RPMI8226 (cell line): ENCODE data around the gene ASTN2.
A peak's percentile ranks its signal among the peaks of the same experiment; 100 is the strongest.

ENCODE experiments used
- DNase-seq: peaks from one replicate; pipeline ENCODE4 v3.0.0-alpha.2; 2015

ASTN2 gene

DNA sequence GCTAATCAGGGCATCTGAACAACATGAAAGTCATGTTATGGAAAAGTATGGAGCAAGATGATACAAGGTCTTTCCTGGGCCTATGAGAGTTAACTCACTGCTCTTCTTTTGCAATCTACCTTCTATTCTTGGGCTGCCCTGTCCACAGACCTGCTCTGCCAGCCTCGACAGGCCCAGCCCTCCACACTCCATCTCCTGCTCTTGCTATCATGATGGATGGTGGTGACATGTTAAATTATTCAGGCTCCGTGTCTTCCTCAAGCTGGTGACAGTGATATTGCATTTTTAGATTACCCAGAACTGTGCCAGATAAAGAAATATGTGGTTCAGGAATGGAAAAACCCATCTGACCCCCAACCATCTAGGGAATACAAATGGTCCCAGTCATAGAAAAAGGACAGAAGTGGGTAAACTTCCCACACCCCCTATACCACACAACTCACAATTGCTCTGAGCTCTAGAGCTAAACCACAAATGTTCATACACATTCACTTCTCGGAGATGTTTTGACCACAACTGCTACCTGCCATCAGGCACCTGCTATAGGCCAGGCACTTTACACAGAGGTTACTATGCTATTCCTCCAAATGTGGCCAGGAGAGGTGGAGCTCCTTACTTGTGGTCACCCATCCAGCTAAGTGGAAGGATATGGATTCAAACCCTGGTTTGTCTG lies 311.3 kb downstream of the ASTN2 start:
- DNase-seq: no peak

DNA sequence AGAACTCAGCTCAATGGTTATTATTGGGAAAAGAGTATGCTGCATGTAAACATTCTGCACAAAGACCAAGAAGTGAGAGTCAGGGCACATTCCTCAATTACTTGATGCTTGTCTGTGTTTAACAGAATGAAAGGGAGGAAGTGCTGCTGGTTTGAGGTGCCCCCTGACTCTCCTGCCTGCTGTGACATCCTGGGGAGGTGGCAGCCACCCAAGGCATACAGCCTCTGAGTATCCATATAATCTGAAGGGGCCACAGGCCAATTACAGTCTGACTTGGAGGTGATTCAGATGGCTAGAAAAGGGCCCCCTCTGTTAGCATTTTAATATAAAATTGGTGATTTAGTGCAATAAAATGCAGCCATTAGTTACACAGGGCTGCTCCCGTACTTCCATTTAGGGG lies 313.8 kb downstream of the ASTN2 start:
- DNase-seq: no peak

DNA sequence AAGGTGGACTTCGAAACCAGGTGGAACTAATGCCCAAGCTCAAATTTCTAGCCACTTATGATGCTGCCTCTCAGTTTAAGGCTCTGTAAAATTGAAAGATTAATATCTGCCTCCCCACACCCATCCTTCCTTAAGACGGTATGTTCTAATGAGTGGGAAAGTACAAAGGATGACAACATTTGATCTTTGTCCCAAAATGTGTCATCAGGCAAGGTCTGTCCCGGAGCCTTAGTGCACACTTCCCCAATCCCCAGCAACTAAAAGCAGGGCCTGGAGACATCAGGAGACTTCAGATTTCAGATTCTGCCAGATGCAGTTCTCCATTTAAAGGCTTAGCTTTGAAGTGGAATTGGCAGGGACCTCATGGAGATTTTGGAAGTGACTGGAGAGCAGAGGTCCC lies 316.5 kb downstream of the ASTN2 start:
- DNase-seq: no peak

DNA sequence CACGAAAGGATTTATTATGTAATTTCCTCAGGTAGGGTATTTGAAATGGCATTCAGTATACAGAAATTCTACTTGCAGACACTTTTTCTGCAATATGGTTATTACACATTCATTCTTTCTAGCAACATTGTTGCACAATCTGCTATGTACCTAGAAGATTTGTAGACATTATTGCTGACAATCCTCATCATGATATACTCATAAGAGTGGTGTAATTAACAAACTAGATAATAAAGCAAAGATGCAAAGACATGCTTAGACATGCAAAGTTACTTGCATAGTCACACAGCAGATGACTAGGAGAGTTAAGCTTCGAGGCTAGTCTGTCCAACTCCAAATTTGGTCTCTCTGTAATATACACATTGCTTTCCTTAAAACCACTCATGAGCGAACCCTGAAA lies 317.1 kb downstream of the ASTN2 start:
- DNase-seq: no peak

DNA sequence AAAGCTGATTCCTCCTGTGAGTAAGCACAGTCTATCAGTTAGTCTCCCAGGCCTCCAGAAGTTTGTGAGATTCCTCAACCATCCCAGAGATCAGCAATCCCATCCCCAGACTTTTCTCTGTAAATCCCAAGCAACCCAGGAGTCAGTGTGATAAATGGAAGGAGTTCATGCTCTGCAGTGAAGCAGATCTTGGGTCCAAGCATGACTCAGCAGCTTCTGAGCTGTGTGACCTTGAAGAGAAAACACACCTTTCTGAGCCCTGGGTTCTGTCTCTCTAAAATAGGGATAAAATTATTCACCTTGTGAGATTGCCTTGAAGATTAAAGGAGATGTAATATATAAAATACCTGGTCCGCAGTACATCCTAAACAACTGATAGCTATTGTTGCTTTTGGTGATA lies 318.7 kb downstream of the ASTN2 start:
- DNase-seq: no peak

DNA sequence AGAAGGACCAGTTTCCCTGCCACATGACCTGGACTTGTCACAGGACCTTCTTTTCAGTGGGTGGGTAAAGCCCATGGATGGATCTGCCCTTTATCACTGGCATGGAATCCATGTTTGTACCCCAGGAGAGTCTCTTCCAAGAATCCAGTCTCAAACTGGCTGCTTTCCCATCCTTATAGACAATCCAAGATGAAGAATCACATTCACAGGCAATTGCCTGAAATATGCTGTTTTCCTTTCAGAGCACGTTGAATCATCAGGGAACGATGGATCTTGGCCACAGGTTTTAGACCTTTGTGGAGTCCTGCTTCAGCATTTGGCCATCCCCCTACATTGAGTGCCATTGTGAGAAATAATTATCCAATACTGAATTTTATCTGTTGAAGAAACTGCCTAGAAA lies 319.8 kb downstream of the ASTN2 start:
- DNase-seq: no peak

DNA sequence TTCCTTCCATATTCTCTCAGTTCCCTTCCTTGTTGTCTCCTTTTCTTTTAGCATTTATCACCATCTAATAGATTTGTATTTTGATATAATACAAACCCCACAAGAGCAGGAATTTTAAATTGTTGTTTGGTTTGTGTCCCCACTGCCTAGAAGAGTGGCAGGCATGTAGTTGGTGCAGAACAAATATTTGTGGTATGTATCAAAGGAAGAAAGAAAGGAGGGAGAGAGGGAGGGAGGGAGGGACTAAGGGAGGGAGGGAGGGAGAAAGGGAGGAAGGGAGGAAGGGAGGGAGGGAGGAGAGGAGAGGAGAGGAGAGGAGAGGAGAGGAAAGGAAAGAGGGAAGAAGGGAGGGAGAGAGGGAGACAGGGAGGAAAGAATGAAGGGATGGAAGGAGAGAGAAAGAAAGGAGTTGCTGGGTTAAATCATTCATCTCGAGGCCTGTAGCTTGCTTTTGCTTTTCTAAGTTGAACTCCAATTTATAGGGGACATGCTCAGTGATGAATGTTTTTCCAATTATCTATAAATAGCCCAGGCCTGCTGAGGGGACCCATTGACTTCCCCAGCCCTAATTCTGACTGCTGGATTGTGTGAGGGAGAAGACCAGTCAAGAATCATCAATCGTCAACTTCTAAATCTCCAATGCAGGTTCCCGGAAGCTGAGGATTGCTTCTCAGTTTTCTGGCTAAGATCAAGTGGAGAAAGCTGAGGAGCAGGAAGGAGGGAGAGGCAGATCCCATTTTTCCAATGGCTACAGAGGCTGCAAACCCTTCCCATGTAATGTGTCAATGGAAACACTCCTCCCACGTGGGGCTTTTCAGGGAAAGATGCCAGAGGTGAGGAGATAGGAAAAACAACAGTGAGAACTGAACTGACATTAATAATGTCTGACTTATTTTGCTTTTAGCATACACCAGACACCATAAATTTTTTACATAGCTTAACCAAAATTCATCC lies 320.7 kb downstream of the ASTN2 start:
- DNase-seq: no peak

DNA sequence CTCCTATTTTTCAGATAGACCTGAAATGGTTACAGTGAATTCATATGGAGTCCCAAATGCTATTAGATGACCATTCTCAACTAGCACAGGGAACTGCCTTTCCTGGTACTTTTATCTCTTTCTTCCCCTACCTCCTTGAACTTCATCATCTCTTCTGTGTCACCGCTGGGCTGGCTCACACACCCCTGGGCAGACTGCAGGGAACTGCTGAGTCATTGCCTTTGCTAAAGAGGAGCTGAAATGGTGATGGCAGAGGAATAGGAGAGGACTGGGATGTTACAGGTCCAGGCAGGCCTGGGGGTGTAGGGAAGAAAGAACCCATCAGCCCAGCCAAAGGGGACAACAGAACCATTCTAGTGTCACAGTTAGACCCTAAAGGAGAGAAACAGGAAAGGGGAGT lies 322.3 kb downstream of the ASTN2 start:
- no peak for DNase-seq

DNA sequence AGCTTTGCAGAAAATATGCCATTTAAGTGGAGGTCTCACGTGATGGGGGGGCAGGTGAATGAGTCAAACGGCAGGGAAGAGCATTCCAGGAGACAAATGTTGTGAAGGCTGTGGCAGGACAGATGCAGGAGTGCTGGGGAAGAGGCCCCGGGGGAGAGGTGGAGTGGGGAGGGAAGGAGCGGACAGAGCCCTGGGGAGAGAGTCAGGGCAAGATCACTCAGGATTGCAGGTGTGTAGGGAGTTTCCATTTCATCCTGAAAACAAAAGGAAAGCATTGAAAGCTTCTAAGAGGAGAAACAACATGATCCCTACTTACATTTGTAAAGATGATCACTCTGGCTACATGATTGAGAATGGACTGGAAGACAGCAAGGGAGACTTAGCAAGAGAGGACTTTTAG lies 323.3 kb downstream of the ASTN2 start:
- no peak for DNase-seq

DNA sequence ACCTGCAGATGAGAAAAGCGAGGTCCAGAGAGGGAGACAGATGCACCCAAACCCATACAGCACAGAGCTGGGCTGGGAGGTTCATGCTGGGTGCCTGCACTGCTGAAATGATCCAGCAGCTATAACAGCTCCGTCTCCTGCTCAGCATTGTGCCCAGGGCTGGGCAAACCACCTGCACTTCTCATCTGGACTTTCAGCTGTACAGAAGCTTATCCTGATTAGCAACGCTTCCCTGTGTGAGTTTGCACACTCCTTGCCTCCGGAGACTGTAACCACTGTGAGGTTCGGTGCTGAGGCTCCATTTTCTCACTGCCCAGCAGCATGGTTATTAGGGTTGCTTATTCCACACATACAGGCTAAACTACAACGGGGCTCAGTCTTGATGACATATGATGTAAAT lies 326.1 kb downstream of the ASTN2 start:
- DNase-seq: no peak

DNA sequence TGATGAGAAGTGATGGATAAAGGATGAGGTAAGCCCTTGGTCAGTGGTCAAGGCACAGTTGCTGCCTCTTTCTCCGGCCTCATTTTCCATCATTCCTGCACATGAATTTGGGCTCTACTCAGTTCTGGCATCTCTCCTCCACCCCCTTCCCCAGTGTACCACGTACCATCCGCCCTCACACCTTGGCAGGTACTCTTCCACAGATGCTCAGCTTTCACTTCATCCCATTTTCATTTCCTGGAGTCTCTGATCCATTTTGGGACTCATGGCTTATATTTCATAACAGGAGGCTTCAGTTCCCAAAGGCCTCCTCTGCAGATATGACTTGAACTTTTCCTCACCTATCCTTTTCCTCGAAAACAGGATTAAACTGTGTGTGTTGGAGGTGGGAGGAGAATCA lies 326.7 kb downstream of the ASTN2 start:
- no peak for DNase-seq

DNA sequence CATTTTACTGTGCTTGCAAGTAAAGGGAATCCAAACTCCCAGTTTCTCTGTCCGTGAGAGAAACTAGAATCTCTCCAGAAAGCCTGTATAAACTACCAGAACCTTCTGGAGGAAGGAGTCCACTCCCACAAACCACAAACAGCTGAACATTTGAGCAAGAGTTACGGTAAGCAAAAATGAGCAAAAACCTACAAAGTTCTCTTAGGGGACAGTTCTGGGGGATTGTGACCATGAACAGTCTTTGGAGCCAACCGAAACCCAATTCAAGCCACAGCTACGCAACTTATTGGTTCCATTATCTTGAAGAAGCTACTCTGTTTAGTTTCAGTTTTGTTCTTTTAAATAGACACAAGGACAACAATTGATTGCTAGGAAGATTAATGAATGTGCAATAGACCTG lies 330.6 kb downstream of the ASTN2 start:
- peak; percentile 5 for DNase-seq

DNA sequence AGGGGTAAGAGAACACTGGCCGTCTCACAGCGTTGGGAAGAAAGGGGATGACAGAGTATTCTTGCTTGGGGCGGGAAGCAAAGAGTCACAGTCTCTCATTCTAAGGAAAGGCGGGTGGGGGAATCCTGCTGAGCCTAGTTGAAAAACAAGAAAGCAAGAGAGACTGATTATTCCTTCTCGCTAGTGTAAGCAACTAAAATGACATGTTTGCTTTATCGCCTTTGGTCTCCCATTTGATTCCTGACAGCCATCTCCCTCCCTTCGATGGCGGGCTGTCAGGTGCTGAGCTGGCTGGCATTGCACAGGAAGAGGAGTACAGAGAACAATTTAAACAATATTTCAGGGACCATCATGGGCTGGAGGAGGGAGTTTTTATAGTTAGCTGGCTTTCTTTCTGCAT lies 331.3 kb downstream of the ASTN2 start:
- DNase-seq: no peak

DNA sequence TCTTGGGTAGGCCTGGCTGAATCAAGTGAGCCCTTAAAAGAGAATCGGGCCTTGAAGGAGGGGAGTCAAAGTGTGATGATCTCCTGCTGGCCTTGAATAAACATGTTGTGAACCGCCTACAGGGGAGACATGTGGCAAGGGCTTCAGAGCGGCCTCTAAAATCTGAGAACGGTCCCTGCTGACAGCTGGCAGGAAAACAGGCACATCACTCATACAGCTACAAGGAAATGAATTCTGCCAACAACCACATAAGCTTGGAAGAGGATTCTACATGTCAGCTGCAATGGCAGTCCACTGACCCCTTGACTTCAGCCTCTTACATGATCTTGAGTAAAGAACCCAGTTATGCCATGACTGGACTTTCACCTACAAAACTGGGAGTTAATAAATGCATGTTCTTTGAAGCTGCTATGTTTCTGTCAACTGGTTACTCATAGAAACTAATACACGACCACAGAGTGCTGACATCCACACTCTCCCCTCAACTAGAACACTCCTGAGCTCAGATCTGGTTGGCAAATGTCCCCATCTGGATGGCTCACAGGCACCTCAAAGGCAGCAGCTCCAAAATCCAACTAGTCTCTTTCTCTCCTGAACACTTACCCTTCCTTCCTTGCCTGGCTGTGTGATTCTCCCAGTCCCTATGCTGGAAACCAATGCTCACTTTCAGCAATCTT lies 333.1 kb downstream of the ASTN2 start:
- no peak for DNase-seq

DNA sequence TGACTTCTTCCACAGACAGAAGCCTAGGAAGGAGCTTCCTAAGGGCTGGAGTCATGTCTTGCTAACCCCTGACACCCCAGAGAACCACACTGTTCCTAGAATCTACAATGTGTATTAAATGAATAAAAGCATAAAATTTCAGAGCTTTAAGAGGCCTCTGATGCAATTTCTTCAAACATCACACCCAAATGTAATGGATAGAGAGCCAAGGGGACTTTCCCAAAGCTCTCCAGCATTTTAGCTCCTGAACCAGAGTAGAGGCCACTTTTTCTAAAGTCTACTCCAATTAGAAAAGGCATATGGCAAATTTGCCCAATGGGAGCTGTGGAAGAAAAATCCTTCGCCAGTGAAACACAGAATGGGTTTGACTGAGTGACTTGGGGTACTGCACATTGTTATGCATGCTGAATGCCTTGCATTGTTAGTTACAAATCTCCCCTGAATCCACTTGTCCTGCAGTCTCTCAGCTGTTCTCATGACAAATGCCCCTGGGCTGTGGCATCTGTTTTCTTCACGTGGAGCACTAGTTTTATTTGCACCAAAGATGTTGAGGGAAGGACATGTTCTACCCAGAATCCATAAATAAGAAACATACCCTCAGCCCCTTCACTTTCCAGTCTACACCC lies 334.0 kb downstream of the ASTN2 start:
- no peak for DNase-seq

DNA sequence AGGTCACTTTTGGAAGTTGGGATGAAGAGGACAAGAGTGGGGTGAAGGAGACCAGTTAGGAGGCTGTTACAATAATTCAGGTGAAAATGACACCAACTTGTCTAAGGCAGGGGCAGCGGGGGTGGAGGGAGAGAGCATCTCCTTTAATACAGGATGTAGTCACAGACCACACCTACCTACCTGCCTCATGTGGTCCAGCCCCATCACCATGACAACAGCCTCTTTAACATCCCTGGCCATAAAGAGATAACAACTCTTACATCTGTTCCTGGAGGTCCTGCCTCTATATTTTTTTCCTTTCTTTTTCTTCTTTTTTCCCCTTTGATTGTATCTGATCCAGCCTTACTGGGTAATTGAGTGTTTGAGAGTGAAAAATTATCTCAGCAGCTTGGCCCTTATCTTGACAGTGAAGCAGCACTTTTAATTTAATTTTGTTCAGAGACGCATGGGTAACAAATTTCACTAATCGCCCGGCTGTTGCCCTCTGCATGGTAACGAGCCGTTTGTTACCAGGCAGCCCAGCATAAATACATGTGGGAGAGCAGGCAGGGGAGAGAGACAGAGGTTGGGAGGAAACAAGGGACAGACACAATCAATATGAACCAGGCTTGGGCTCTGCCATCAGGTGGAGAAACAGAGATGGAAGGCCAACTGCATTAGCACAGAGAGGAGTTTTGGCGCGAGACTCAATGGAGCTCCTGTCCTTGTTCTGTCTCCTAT lies 338.1 kb downstream of the ASTN2 start:
- DNase-seq: no peak

DNA sequence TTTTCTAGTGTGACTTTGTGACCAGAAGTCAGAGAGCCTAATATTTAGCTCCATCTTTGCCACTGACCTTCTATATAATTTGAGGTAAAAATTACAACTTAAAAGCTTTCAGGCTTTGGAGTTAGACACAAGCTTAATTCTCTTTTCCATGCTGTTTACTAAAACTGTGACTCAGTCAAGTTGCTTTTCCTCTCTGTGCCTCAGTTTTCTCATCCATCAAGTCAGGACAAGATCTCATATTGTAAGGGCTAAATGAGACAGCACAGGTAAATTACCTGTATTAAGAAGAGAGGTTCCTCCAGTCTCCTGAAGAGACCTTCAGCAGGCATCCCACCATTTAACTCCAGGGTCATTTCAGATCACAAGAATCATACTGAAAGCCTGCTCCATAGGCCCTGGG lies 339.2 kb downstream of the ASTN2 start:
- DNase-seq: no peak

DNA sequence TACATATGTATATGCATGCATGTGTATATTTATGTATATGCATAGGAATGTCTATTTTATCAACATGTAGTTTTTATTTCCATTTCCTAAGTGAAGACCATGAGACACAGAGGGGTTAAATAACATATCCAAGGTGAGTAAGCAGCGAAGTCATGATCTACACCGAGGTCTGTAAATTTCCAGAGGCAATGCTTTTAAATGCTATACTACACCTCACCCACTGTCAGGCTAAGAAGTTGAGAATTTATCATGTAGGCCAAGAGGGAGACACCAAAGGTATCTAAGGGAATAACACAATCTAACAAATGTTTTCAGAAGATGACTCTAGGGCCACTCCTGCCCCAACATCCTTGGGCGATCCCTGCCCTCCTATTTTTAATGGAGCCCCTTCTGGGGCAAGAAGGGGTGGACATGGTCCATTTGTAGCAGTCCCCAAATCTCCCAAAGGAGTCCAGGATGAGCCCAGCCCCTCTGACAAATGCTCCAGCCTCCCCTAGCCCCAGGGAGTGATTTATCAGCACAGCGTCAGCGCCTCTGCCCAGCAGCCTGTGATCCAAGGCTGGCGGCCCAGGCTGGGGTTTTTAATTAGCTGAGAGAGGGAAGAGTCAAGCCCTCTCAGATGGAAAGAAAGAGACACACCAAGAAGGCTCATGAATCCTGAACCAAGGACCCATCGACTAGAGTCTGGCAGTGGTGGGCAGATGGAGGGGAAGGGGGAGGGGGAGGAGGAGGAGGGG lies 339.9 kb downstream of the ASTN2 start:
- DNase-seq: no peak

DNA sequence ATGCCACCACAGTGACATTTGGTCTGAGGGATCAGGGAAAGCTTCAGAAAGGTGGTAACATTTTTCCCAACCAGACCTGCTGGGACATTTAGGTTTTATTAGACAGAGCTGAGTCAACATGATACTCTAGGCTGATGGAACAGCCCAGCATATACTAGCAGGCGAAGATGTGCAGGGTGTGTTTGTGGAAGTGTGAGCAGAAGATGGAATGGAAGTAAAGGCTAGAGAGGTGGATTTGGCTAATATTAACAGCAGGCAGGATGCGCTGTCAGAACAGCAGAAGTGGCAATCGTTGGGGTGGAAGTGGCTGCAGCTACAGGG lies 340.6 kb downstream of the ASTN2 start:
- no peak for DNase-seq

DNA sequence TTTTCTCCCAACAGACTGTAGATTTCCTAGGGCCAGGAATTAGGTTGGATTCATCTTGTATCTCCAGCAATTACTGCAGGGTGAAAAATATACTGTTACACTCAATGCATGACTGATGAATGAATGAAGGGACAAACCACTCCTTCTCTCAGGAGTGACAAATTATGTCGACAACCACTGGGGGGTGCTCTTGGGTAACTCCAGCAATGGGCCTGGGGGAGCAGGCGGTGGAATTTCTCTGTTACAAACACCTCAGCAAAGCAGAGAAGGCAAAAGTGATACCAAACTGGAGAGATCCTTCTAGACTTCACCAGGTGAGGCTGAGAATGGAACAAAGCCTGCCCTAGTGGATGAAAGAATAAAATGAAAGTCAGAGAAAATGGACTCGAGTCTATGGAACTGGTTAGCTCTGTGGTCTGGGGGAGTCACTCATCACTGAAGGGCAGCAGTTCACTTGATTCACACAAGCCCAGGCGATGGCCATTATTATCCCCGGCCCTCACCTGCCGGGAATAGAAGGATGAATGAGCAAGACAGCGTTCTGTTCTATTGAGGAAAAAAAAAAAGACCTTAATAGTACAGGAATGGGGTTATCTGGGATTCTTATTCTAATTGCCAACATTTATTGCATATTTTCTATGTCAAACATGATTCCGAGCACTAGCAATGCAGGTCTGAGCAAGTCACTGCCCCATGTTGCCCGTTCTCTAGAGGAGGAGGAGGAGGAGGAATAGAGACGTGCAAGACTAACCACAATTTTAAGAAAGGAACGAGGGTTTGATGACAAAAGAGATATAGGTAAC lies 341.1 kb downstream of the ASTN2 start:
- peak; percentile 22 for DNase-seq

DNA sequence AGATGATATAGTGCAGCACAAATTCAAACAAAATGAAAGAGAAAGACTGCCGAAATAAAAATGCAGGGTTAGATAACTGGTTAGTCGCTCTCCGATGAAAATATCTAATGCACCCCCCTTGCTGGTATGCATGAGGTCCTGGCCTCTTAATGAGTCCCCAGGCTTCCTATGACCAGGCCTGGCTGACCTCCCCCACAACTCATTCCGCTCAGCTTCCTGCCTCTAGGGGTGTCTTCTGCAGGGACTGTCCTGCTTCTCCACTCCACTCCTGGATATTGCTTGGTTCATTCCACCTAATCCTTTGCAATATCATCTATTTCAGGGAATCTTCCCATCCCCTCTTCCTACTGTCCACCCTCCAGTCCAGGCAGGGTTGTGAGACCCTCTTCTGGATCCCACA lies 341.8 kb downstream of the ASTN2 start:
- no peak for DNase-seq
